HG03571 (cell line): Measurements from ENCODE around the gene NHLH1.

Experiments used
- ATAC-seq: cut with Tn5 transposase; IDR thresholded peaks from one replicate; pipeline ENCODE4 v1.9.1; 2021; ENCODE audit not compliant: unreplicated experiment

NHLH1 gene

GRCh38 chr1:160410406-160411005 is 43.6 kb downstream of the NHLH1 start:
- ATAC-seq, result no peak

- no peak for ATAC-seq
Observed at GRCh38 chr1:160411271-160412027, 44.6 kb downstream of the NHLH1 start.

GRCh38 chr1:160412028-160412362 is 45.1 kb downstream of the NHLH1 start:
- ATAC-seq, result no peak

GRCh38 chr1:160413716-160414115 is 46.8 kb downstream of the NHLH1 start:
- ATAC-seq, result no peak

- no peak for ATAC-seq
Observed at GRCh38 chr1:160414881-160415280, 48.0 kb downstream of the NHLH1 start.

GRCh38 chr1:160415696-160416290 is 48.9 kb downstream of the NHLH1 start:
- ATAC-seq, result no peak

GRCh38 chr1:160416369-160416768 is 49.5 kb downstream of the NHLH1 start:
- ATAC-seq, result no peak

GRCh38 chr1:160418483-160418882 is 51.6 kb downstream of the NHLH1 start:
- no peak for ATAC-seq

GRCh38 chr1:160419150-160419837 is 52.4 kb downstream of the NHLH1 start:
- ATAC-seq, result no peak

GRCh38 chr1:160419838-160420169 is 52.9 kb downstream of the NHLH1 start:
- ATAC-seq, result no peak

GRCh38 chr1:160420881-160421842 is 54.3 kb downstream of the NHLH1 start:
- no peak for ATAC-seq

- no peak for ATAC-seq
Observed at GRCh38 chr1:160421881-160422280, 55.0 kb downstream of the NHLH1 start.
